GM12875 (cell line): ENCODE data around the gene ZSCAN23.

ENCODE experiments used
- H3K4me3 ChIP-seq: one replicate; pipeline ENCODE4 v1.5.1; 2011; ENCODE audit warnings: low read depth, low read length, control low read depth
- CTCF ChIP-seq: IDR thresholded peaks from 2 replicates; pipeline ENCODE4 v1.5.1; 2011; ENCODE audit warnings: low read depth, mild to moderate bottlenecking, control low read depth, inconsistent platforms, low read length, moderate library complexity, borderline replicate concordance; ENCODE audit not compliant: insufficient read depth

The ZSCAN23 gene

GRCh38 chr6:28395918-28396317 lies 47.4 kb downstream of the ZSCAN23 start:
- no peak for TF ChIP-seq CTCF
- H3K4me3 ChIP-seq = no peak overlapping the region

GRCh38 chr6:28393912-28394662 lies 49.2 kb downstream of the ZSCAN23 start:
- H3K4me3 ChIP-seq = no peak overlapping the region
- 0 out of 2 replicates have a peak, but pooled peaks have one; percentile 2 for TF ChIP-seq CTCF

GRCh38 chr6:28390688-28391087 lies 52.6 kb downstream of the ZSCAN23 start:
- TF ChIP-seq CTCF = no peak
- H3K4me3 ChIP-seq = no peak overlapping the region

DNA sequence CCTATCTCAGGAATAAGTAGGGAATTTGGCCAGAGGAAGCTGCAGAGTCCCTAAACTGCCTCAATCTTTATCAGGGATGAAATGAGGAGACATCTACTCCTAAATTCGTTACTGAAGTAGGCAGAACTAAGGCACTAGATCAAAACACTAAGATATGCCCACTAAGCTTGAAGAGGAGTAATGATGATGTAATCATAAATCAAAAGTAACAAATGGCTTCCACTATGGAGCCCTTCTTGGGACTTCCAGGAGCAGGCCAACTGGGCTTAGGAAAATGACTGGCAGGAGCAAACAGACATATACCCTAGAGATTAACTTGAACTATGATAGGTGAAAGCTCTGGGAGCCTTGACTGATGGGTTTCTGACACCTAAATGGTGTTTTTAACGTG lies 59.2 kb downstream of the ZSCAN23 start:
- no peak overlapping the region for H3K4me3 ChIP-seq
- TF ChIP-seq CTCF = no peak

DNA sequence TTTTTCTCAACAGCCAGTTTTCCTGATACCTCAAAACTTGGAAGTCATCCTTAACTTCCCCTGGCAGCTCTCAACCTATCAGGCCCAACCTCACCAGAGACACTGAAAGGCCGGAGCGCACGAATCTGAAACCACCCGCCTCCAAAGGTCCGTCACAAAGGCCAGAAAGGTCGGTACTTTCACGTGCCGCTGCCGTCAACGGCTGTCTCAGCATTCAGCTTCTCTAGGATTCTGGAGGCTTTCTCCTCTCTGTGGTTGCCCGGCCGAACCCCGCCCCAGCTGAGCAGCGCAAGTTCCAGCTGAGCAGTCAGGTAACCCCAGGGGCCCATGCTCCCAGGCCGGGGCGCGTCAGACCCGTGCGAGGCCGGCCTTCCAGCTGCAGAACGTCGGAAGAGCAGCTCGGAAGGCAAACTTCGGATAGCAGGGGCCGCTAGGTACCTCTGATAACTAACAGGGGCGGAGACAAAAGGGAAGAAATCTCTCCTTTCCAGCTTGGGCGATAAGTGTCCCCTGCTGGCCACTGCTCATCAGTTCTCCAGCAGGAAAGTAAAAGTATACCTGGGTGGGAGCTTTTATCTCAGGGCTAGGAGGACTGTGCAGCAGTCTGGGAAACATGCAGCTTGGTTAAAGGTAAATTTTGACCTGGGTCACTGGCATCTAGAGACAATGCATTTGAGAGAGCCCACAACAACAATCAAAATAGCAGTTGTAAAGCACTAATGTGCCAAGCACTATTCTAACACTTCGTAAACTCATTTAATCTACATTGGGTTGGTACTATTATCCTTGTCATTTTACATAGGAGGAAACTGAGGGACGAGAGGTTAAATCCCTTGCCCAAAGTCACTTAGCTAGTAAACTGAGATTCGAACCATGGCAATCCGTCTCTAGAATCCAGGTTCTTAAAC lies 59.8 kb downstream of the ZSCAN23 start:
- peak; percentile 34; the same call in 1 of the 2 replicates for TF ChIP-seq CTCF
- no peak overlapping the region for H3K4me3 ChIP-seq
